Activated CD8-positive, alpha-beta T cell treated with anti-CD3 and anti-CD28 coated beads, Interleukin-2, amount 10 ng/mL, durations not matched to agents 7 days and 5 days (primary cell): ENCODE results near the gene SPECC1. TPM values are rescaled to one million over a fixed set of nuclear protein-coding genes. Genes with fewer than 3 reads are reported as not detected.
"Not testable (repeated sequence)": the region's sequence is repeated elsewhere in the genome, so short reads cannot be mapped to it uniquely, and the experiment has no call there.

Experiments
- ATAC-seq: fragments of 150-1000 bp; cut with Tn5 transposase; one replicate; pipeline ENCODE4 v1.10.0; 2021; ENCODE audit warnings: moderate library complexity
- CTCF ChIA-PET: fragments of 350-600 bp; sonication (Branson Sonifier 250); formaldehyde crosslinking; loops from one replicate; lab custom pipeline; 2021; ENCODE audit warnings: antibody characterized with exemption; lab: Charles Lee
- POLR2A ChIA-PET: fragments of 350-600 bp; sonication (Branson Sonifier 250); formaldehyde crosslinking; loops from one replicate; lab custom pipeline; 2021; ENCODE audit warnings: antibody characterized with exemption; lab: Charles Lee
- DNase-seq: peaks from one replicate; pipeline ENCODE4 v3.0.0-alpha.2; 2020
- H3K27ac Mint-ChIP-seq: one replicate; pipeline ENCODE4 v1.8.0; 2021; ENCODE audit warnings: mild to moderate bottlenecking, mixed read lengths
- H3K27me3 Mint-ChIP-seq: one replicate; pipeline ENCODE4 v1.8.0; 2021; ENCODE audit warnings: low read depth, mixed read lengths
- H3K36me3 Mint-ChIP-seq: one replicate; pipeline ENCODE4 v1.8.0; 2021; ENCODE audit warnings: low read depth, mixed read lengths
- H3K4me1 Mint-ChIP-seq: one replicate; pipeline ENCODE4 v1.8.0; 2021; ENCODE audit warnings: low read depth, mixed read lengths
- H3K4me3 Mint-ChIP-seq: one replicate; pipeline ENCODE4 v1.8.0; 2021; ENCODE audit warnings: mild to moderate bottlenecking, mixed read lengths
- H3K9me3 Mint-ChIP-seq: one replicate; pipeline ENCODE4 v1.8.0; 2022; ENCODE audit warnings: mixed read lengths; ENCODE audit not compliant: insufficient read depth
- total RNA-seq, 2 experiments: library from RNA; stranded (reverse); gene quantifications; one replicate each; pipeline ENCODE4 v1.2.3, GENCODE V29; 2021

SPECC1 gene
- total RNA-seq, 2 experiments from 2014 or later = 4.2 to 5.3 TPM

- Mint-ChIP-seq H3K27me3 (no peaks in the 10 kb centered on the region), H3K9me3 (peaks cover 4% of the 10 kb centered on the region), H3K27ac (no peak overlapping the region), H3K36me3 (peaks cover 2% of the 10 kb centered on the region), H3K4me1 (no peaks in the 10 kb centered on the region), H3K4me3 (no peak overlapping the region)
- ChIA-PET CTCF (no interaction called here), POLR2A (no interaction called here)
- no peak for ATAC-seq
- DNase-seq = no peak
Measured at GRCh38 chr17:20191056-20191455, 181.9 kb downstream of the SPECC1 start.

- H3K27ac Mint-ChIP-seq, ATAC-seq, H3K4me1 Mint-ChIP-seq, H3K27me3 Mint-ChIP-seq, POLR2A ChIA-PET, H3K4me3 Mint-ChIP-seq, CTCF ChIA-PET, DNase-seq, H3K36me3 Mint-ChIP-seq: not testable (repeated sequence)
- H3K9me3 Mint-ChIP-seq = peaks cover 12% of the 10 kb centered on the region
Measured at GRCh38 chr17:20196286-20196685, 187.1 kb downstream of the SPECC1 start.

GRCh38 chr17:20197272-20197926 lies 188.2 kb downstream of the SPECC1 start:
- ATAC-seq (no peak), DNase-seq (no peak)
- CTCF ChIA-PET = no interaction called here
- no peaks in the 10 kb centered on the region for H3K27me3 Mint-ChIP-seq
- peaks cover 4% of the 10 kb centered on the region for H3K36me3 Mint-ChIP-seq
- peaks cover 12% of the 10 kb centered on the region for H3K9me3 Mint-ChIP-seq
- POLR2A ChIA-PET = no interaction called here
- H3K27ac Mint-ChIP-seq = no peak overlapping the region
- H3K4me1 Mint-ChIP-seq = no peaks in the 10 kb centered on the region
- H3K4me3 Mint-ChIP-seq = no peak overlapping the region

GRCh38 chr17:20200016-20200795 lies 191.0 kb downstream of the SPECC1 start:
- DNase-seq = no peak
- ATAC-seq = no peak
- ChIA-PET CTCF (no interaction called here), POLR2A (no interaction called here)
- H3K4me1 Mint-ChIP-seq = peaks cover 7% of the 10 kb centered on the region
- H3K27ac Mint-ChIP-seq = no peak overlapping the region
- peaks cover 12% of the 10 kb centered on the region for H3K9me3 Mint-ChIP-seq
- H3K4me3 Mint-ChIP-seq = no peak overlapping the region
- H3K27me3 Mint-ChIP-seq = no peaks in the 10 kb centered on the region
- H3K36me3 Mint-ChIP-seq = peaks cover 4% of the 10 kb centered on the region

GRCh38 chr17:20200865-20201458 lies 191.8 kb downstream of the SPECC1 start:
- POLR2A ChIA-PET = no interaction called here
- H3K4me1 Mint-ChIP-seq = peaks cover 12% of the 10 kb centered on the region

GRCh38 chr17:20202141-20202621 lies 193.0 kb downstream of the SPECC1 start:
- no peak overlapping the region for H3K4me3 Mint-ChIP-seq
- DNase-seq = no peak
- no peaks in the 10 kb centered on the region for H3K27me3 Mint-ChIP-seq
- no peak for ATAC-seq
- peaks cover 15% of the 10 kb centered on the region for H3K4me1 Mint-ChIP-seq
- H3K27ac Mint-ChIP-seq = no peak overlapping the region
- POLR2A ChIA-PET = no interaction called here
- no peaks in the 10 kb centered on the region for H3K9me3 Mint-ChIP-seq
- no peaks in the 10 kb centered on the region for H3K36me3 Mint-ChIP-seq
- CTCF ChIA-PET = no interaction called here

More at GRCh38 chr17:20200865-20201458, 191.8 kb downstream of the SPECC1 start:
- H3K9me3 Mint-ChIP-seq = peaks cover 9% of the 10 kb centered on the region
- no peak overlapping the region for H3K4me3 Mint-ChIP-seq
- DNase-seq (no peak), ATAC-seq (no peak)
- CTCF ChIA-PET = interaction anchor here (0.7 kb wide), 1 partner anchor 15 kb away, joined by 3 read pairs; no protein-coding TSS in a partner anchor
- no peaks in the 10 kb centered on the region for H3K27me3 Mint-ChIP-seq
- peaks cover 3% of the 10 kb centered on the region for H3K36me3 Mint-ChIP-seq
- no peak overlapping the region for H3K27ac Mint-ChIP-seq

- H3K9me3 Mint-ChIP-seq = no peaks in the 10 kb centered on the region
- H3K27me3 Mint-ChIP-seq = no peaks in the 10 kb centered on the region
- POLR2A ChIA-PET = no interaction called here
- DNase-seq (no peak), ATAC-seq (no peak)
- CTCF ChIA-PET = no interaction called here
- no peak overlapping the region for H3K27ac Mint-ChIP-seq
- H3K4me1 Mint-ChIP-seq = peaks cover 15% of the 10 kb centered on the region
- H3K4me3 Mint-ChIP-seq = no peak overlapping the region
- H3K36me3 Mint-ChIP-seq = no peaks in the 10 kb centered on the region
Measured at GRCh38 chr17:20203018-20203417, 193.9 kb downstream of the SPECC1 start.

GRCh38 chr17:20203761-20204263 lies 194.7 kb downstream of the SPECC1 start:
- CTCF ChIA-PET = interaction anchor here (0.6 kb wide), 1 partner anchor 228 kb away, joined by 3 read pairs; no protein-coding TSS in a partner anchor
- no peak overlapping the region for H3K4me3 Mint-ChIP-seq
- no peak overlapping the region for H3K27ac Mint-ChIP-seq
- POLR2A ChIA-PET = no interaction called here
- no peaks in the 10 kb centered on the region for H3K27me3 Mint-ChIP-seq
- H3K4me1 Mint-ChIP-seq = peaks cover 15% of the 10 kb centered on the region
- no peaks in the 10 kb centered on the region for H3K36me3 Mint-ChIP-seq
- DNase-seq (no peak), ATAC-seq (no peak)
- H3K9me3 Mint-ChIP-seq = no peaks in the 10 kb centered on the region

GRCh38 chr17:20205609-20206008 lies 196.4 kb downstream of the SPECC1 start:
- DNase-seq = no peak
- H3K27me3 Mint-ChIP-seq = no peaks in the 10 kb centered on the region
- no peaks in the 10 kb centered on the region for H3K36me3 Mint-ChIP-seq
- H3K27ac Mint-ChIP-seq = no peak overlapping the region
- POLR2A ChIA-PET = interaction anchor here (1.1 kb wide), 1 partner anchor 50 kb away, joined by 3 read pairs; no protein-coding TSS in a partner anchor
- CTCF ChIA-PET = interaction anchor here (1.5 to 1.9 kb wide), 3 partner anchors 19 to 84 kb away, joined by 4 to 6 read pairs (median 5); no protein-coding TSS in a partner anchor
- no peak overlapping the region for H3K4me3 Mint-ChIP-seq
- peaks cover 15% of the 10 kb centered on the region for H3K4me1 Mint-ChIP-seq
- no peaks in the 10 kb centered on the region for H3K9me3 Mint-ChIP-seq
- no peak for ATAC-seq

- DNase-seq (no peak), ATAC-seq (no peak)
- ChIA-PET POLR2A (interaction anchor here (1.1 kb wide), 1 partner anchor 51 kb away, joined by 3 read pairs; no protein-coding TSS in a partner anchor), CTCF (interaction anchor here (1.8 to 1.9 kb wide), 2 partner anchors 19 to 84 kb away, joined by 5 to 6 read pairs; no protein-coding TSS in a partner anchor)
- Mint-ChIP-seq H3K9me3 (no peaks in the 10 kb centered on the region), H3K4me1 (peaks cover 15% of the 10 kb centered on the region), H3K27me3 (no peaks in the 10 kb centered on the region), H3K36me3 (no peaks in the 10 kb centered on the region), H3K27ac (no peak overlapping the region), H3K4me3 (no peak overlapping the region)
Measured at GRCh38 chr17:20206068-20206467, 196.9 kb downstream of the SPECC1 start.

- Mint-ChIP-seq H3K27me3 (no peaks in the 10 kb centered on the region), H3K4me3 (no peak overlapping the region), H3K36me3 (no peaks in the 10 kb centered on the region), H3K4me1 (peaks cover 15% of the 10 kb centered on the region), H3K9me3 (no peaks in the 10 kb centered on the region), H3K27ac (no peak overlapping the region)
- no peak for ATAC-seq
- ChIA-PET CTCF (interaction anchor here (1.0 to 1.9 kb wide), 3 partner anchors 11 to 85 kb away, joined by 4 to 6 read pairs (median 5); no protein-coding TSS in a partner anchor), POLR2A (no interaction called here)
- DNase-seq = no peak
Measured at GRCh38 chr17:20206591-20206990, 197.4 kb downstream of the SPECC1 start.
